Neural crest cell (in vitro differentiated cells): ENCODE measurements around the gene SLC4A11. TPM values are rescaled to one million over a fixed set of nuclear protein-coding genes. Genes with fewer than 3 reads are reported as not detected.

Experiments used
- DNase-seq: peaks from one replicate; pipeline ENCODE4 v3.0.0; 2021; ENCODE audit warnings: low read depth, mixed read lengths, low spot score
- H3K27ac Mint-ChIP-seq: one replicate; pipeline ENCODE4 v1.8.0; 2021; ENCODE audit warnings: mild to moderate bottlenecking, mixed read lengths; ENCODE audit not compliant: unreplicated experiment
- H3K27me3 Mint-ChIP-seq: 2 replicates; pipeline ENCODE4 v1.8.0; 2021; ENCODE audit warnings: low read depth, mild to moderate bottlenecking, mixed read lengths
- H3K36me3 Mint-ChIP-seq: 2 replicates; pipeline ENCODE4 v1.8.0; 2021; ENCODE audit warnings: low read depth, mild to moderate bottlenecking, mixed read lengths
- H3K4me1 Mint-ChIP-seq: 2 replicates; pipeline ENCODE4 v1.8.0; 2021; ENCODE audit warnings: mixed read lengths
- H3K4me3 Mint-ChIP-seq: one replicate; pipeline ENCODE4 v1.8.0; 2021; ENCODE audit warnings: mild to moderate bottlenecking, mixed read lengths
- H3K9me3 Mint-ChIP-seq: 2 replicates; pipeline ENCODE4 v1.8.0; 2021; ENCODE audit warnings: mixed read lengths
- CTCF ChIP-seq: fragments of 200-600 bp; sonication (generic); conservative IDR thresholded peaks from 2 replicates; pipeline ENCODE4 v1.5.0; 2021; ENCODE audit warnings: antibody characterized with exemption, mild to moderate bottlenecking
- total RNA-seq: library from RNA; stranded (reverse); gene quantifications from 2 replicates; pipeline ENCODE4 v1.2.1, GENCODE V29; 2021

SLC4A11 gene
- total RNA-seq, 1 donor from 2014 or later: 0.89 TPM

DNA sequence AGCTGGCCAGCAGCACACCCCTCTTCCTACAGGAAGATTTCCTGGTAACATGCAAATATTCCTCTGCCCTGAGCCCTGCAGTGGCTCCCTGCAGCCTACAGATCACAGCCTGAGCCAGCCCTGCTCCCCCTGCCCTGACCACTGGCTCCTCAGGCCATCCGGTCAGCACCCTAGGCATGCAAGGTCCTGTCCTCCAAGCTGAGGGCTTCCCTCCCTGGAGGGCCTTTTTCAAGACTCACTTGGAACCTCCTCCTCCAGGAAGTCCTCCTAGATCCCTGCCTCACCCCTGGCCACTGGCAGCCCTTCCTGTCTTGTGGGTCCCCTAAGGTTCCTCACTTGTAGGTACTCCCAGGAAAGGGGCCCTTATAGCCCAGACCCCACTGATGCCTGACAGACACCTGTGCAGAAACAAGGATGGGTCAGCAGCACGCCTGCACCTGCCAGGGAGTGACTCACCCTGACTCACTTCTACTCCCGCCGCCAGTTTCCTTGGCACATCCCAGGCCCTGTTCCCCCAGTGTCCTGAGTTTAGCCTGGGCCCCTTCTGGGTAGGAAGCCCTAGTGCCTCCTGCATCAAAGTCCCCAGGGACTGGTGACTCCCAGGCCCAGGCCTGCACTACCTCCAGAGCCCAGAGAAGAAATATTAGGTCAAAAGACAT lies 3.2 kb downstream of the SLC4A11 start:
- TF ChIP-seq CTCF: no peak
- Mint-ChIP-seq H3K4me3 (no peak overlapping the region), H3K4me1 (peaks cover 8% of the 10 kb centered on the region), H3K27me3 (peaks cover 61% of the 10 kb centered on the region), H3K27ac (no peak overlapping the region), H3K9me3 (no peaks in the 10 kb centered on the region), H3K36me3 (no peaks in the 10 kb centered on the region)
- DNase-seq: no peak

DNA sequence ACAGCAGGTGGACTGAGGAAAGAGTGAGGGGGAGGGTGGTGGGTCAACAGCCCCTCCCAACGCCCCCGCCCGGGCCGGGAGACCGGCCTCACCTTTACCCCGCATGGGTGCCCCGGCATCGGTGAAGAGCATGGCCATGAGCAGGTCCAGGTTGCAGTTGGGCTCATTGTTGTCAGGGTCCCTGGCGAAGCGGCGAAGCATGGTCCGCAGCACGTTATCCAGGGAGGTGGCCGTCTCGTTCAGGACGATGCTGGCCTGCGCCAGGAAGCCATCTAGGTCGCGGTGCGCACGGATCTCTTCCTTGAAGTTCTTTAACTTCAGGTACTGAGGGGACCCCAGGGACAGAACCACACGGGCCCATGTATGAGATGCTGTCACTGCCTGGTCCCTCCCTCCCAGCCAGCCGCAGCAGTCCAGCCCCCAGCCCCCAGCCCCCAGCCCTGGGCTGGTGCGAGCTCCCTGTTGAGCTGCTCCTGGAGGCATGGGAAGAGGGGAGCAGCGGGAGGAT lies 4.9 kb downstream of the SLC4A11 start:
- DNase-seq: no peak
- no peak overlapping the region for H3K4me3 Mint-ChIP-seq
- H3K27ac Mint-ChIP-seq: no peak overlapping the region
- peaks cover 46% of the 10 kb centered on the region for H3K27me3 Mint-ChIP-seq
- H3K4me1 Mint-ChIP-seq: no peaks in the 10 kb centered on the region
- no peak for TF ChIP-seq CTCF
- no peaks in the 10 kb centered on the region for H3K36me3 Mint-ChIP-seq
- H3K9me3 Mint-ChIP-seq: no peaks in the 10 kb centered on the region

- no peak overlapping the region for H3K4me3 Mint-ChIP-seq
- peaks cover 42% of the 10 kb centered on the region for H3K27me3 Mint-ChIP-seq
- no peak for DNase-seq
- no peaks in the 10 kb centered on the region for H3K9me3 Mint-ChIP-seq
- no peaks in the 10 kb centered on the region for H3K36me3 Mint-ChIP-seq
- no peak for TF ChIP-seq CTCF
- H3K27ac Mint-ChIP-seq: no peak overlapping the region
- H3K4me1 Mint-ChIP-seq: no peaks in the 10 kb centered on the region
Observed at GRCh38 chr20:3233131-3233990, 5.6 kb downstream of the SLC4A11 start.

DNA sequence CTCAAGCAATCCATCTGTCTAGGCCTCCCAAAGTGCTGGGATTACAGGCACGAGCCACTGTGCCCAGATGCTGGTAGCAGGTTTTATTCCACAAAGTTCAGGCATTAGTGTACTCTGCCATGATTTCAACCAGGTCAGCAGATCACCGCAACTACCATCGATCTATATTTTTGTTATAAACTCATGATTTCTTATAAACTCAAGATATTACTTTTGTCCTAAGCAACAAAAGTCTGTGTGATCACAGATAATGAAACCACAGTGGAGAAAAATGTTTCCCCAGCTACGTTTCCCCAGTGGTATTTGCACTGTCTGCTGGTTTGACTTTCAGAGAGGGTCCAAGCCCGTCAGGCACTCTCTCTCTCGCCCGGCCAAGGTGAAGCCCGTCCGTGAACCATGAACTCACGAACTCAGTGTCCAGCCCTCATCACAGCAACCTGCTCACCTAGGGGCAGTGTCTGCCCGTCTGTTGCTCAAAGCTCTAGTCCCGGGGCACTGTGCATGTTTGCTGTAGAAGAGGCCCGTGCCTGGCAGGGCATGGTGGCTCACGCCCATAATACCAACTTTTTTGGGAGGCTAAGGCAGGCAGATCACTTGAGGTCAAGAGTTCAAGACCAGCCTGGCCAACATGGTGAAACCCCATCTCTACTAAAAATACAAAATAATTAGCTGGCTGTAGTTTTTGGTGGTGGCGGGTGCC lies 7.0 kb downstream of the SLC4A11 start:
- H3K36me3 Mint-ChIP-seq: no peaks in the 10 kb centered on the region
- no peaks in the 10 kb centered on the region for H3K4me1 Mint-ChIP-seq
- peaks cover 29% of the 10 kb centered on the region for H3K27me3 Mint-ChIP-seq
- no peak for DNase-seq
- H3K9me3 Mint-ChIP-seq: no peaks in the 10 kb centered on the region
- no peak overlapping the region for H3K4me3 Mint-ChIP-seq
- TF ChIP-seq CTCF: no peak
- no peak overlapping the region for H3K27ac Mint-ChIP-seq

DNA sequence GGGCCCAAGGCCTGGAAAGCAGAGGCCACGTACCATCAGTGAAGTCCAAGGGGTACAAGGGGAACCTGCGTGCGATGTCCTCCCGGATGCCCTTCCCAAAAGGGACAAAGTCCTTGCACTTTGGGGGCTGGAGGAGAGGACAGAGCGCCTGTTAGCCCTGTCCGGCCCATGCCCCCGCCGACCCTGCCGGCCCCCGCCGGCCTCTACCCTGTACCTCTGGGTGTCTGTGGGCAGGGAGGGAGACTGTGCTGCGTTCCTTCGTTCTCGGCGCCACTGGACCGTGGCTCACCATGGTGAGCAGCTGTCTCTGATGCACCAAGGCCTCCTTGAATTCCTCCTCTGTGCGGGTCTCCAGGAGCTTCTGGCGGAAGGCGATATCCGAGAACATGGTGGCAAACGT lies 7.9 kb downstream of the SLC4A11 start:
- Mint-ChIP-seq H3K4me1 (no peaks in the 10 kb centered on the region), H3K4me3 (no peak overlapping the region), H3K36me3 (no peaks in the 10 kb centered on the region), H3K27ac (no peak overlapping the region), H3K27me3 (peaks cover 20% of the 10 kb centered on the region), H3K9me3 (no peaks in the 10 kb centered on the region)
- no peak for DNase-seq
- no peak for TF ChIP-seq CTCF
